ENCODE measurements around the gene ULK4.

The ULK4 gene

GRCh38 chr3:41653571-41654239, 308.2 kb downstream of the ULK4 start:
- Histone ChIP-seq H3K36me3 (ENCODE audit: low read length) (no peaks in the 10 kb centered on the region), H4K20me1 (ENCODE audit: low read depth, low read length) (no peaks in the 10 kb centered on the region), H3K4me2 (ENCODE audit: low read depth, low read length, poor library complexity, severe bottlenecking) (no peak overlapping the region), H3K27me3 (ENCODE audit: low read length) (no peaks in the 10 kb centered on the region), H3K27ac (ENCODE audit: low read depth, low read length) (no peak overlapping the region), H3K4me3 (ENCODE audit: insufficient read depth, low read length, poor library complexity, severe bottlenecking) (no peak overlapping the region), H3K9me2 (replicated peaks; ENCODE audit: insufficient read depth, low read length) (no peaks in the 10 kb centered on the region), H3F3A (ENCODE audit: insufficient read depth) (no peaks in the 10 kb centered on the region), H3K79me2 (ENCODE audit: insufficient read depth, low read length) (no peaks in the 10 kb centered on the region), H2AFZ (ENCODE audit: low read depth, low read length, severe bottlenecking) (no peak overlapping the region), H3K9me3 (ENCODE audit: insufficient read depth, low read length) (peaks cover 5% of the 10 kb centered on the region; the same call in 1 of the 2 replicates), H3K9ac (ENCODE audit: low read length) (no peak overlapping the region)
- TF ChIP-seq, protein P1, sequence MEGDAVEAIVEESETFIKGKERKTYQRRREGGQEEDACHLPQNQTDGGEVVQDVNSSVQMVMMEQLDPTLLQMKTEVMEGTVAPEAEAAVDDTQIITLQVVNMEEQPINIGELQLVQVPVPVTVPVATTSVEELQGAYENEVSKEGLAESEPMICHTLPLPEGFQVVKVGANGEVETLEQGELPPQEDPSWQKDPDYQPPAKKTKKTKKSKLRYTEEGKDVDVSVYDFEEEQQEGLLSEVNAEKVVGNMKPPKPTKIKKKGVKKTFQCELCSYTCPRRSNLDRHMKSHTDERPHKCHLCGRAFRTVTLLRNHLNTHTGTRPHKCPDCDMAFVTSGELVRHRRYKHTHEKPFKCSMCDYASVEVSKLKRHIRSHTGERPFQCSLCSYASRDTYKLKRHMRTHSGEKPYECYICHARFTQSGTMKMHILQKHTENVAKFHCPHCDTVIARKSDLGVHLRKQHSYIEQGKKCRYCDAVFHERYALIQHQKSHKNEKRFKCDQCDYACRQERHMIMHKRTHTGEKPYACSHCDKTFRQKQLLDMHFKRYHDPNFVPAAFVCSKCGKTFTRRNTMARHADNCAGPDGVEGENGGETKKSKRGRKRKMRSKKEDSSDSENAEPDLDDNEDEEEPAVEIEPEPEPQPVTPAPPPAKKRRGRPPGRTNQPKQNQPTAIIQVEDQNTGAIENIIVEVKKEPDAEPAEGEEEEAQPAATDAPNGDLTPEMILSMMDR (IDR thresholded peaks at IDR 0.05; ENCODE audit: insufficient read depth, low read length, poor library complexity, severe bottlenecking), result no peak
- no peak for TF ChIP-seq EZH2phosphoT487 (conservative IDR thresholded peaks at IDR 0.05; ENCODE audit: low read length)

- Histone ChIP-seq H3K4me3 (ENCODE audit: insufficient read depth, low read length, poor library complexity, severe bottlenecking) (no peak overlapping the region), H3K4me2 (ENCODE audit: low read depth, low read length, poor library complexity, severe bottlenecking) (no peak overlapping the region), H4K20me1 (ENCODE audit: low read depth, low read length) (no peaks in the 10 kb centered on the region), H3F3A (ENCODE audit: insufficient read depth) (no peaks in the 10 kb centered on the region), H3K9me2 (replicated peaks; ENCODE audit: insufficient read depth, low read length) (no peaks in the 10 kb centered on the region), H3K27me3 (ENCODE audit: low read length) (no peaks in the 10 kb centered on the region), H3K79me2 (ENCODE audit: insufficient read depth, low read length) (no peaks in the 10 kb centered on the region), H3K27ac (ENCODE audit: low read depth, low read length) (no peak overlapping the region), H3K9me3 (ENCODE audit: insufficient read depth, low read length) (peaks cover 8% of the 10 kb centered on the region; the same call in 1 of the 2 replicates), H2AFZ (ENCODE audit: low read depth, low read length, severe bottlenecking) (no peak overlapping the region), H3K9ac (ENCODE audit: low read length) (no peak overlapping the region), H3K36me3 (ENCODE audit: low read length) (no peaks in the 10 kb centered on the region)
- no peak for TF ChIP-seq EZH2phosphoT487 (conservative IDR thresholded peaks at IDR 0.05; ENCODE audit: low read length)
- TF ChIP-seq, protein P1 (IDR thresholded peaks at IDR 0.05; ENCODE audit: insufficient read depth, low read length, poor library complexity, severe bottlenecking), result no peak
Observed at GRCh38 chr3:41652931-41653330, 309.0 kb downstream of the ULK4 start.

DNA sequence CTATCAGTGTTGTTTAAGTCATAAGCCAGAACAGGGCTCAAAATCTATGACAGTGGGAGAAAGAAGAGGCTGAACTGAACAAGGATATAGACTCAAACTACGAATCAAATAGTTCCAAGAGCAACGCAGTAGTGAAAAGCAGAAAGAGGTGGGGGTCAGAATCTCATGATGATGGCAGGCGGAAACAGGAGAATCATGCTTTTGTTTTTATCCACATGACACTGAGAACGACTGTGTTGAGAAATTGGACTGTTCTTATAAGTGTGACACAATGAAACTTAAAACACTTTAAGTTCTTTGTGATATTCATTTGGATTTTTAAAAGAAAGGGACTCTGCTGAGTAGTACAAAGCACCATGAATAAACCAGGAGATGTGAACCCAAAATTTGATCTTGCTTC, 309.4 kb downstream of the ULK4 start:
- Histone ChIP-seq H3K27me3 (ENCODE audit: low read length) (no peaks in the 10 kb centered on the region), H4K20me1 (ENCODE audit: low read depth, low read length) (no peaks in the 10 kb centered on the region), H3K36me3 (ENCODE audit: low read length) (no peaks in the 10 kb centered on the region), H3K9me2 (replicated peaks; ENCODE audit: insufficient read depth, low read length) (no peaks in the 10 kb centered on the region), H3K4me2 (ENCODE audit: low read depth, low read length, poor library complexity, severe bottlenecking) (no peak overlapping the region), H2AFZ (ENCODE audit: low read depth, low read length, severe bottlenecking) (no peak overlapping the region), H3K79me2 (ENCODE audit: insufficient read depth, low read length) (no peaks in the 10 kb centered on the region), H3K9ac (ENCODE audit: low read length) (no peak overlapping the region), H3K9me3 (ENCODE audit: insufficient read depth, low read length) (peaks cover 8% of the 10 kb centered on the region; the same call in 1 of the 2 replicates), H3F3A (ENCODE audit: insufficient read depth) (no peaks in the 10 kb centered on the region), H3K27ac (ENCODE audit: low read depth, low read length) (no peak overlapping the region), H3K4me3 (ENCODE audit: insufficient read depth, low read length, poor library complexity, severe bottlenecking) (no peak overlapping the region)
- TF ChIP-seq EZH2phosphoT487 (conservative IDR thresholded peaks at IDR 0.05; ENCODE audit: low read length), result no peak
- TF ChIP-seq, protein P1 (IDR thresholded peaks at IDR 0.05; ENCODE audit: insufficient read depth, low read length, poor library complexity, severe bottlenecking), result no peak

All from SU-DHL-6 (cell line).